ENCODE measurements around the gene TSPAN15. TPM values are rescaled to one million over a fixed set of nuclear protein-coding genes. Genes with fewer than 3 reads are reported as not detected.

The TSPAN15 gene
- total RNA-seq, 1 experiment from 2014 or later: 7.7 TPM

DNA sequence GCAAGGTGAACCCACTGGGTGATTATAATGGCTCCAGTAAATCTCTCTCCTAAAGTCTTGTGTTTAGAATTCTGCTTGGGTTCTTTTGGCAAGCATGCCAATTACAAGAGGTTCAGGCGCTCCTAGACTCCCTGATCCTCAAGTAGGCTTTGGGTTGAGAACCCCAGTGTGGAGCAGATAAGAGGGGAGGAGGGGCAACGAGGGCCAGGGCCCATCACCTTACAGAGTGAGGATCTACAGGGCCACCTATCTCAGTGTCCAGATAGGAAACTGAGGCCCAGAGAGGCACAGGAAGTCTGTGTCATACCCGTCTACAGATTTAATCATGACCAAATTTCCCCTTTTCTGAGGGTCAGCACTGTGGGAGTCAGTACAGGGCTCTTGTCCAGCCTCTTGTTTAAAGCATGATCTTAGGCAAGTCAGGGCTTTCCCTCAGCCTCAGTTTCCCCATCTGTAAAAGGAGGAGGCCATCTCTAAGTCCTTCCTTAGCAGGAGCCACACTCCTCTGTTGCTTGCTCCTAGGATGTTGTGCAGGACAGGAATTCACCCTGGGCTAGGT, 39.0 kb upstream of the TSPAN15 start:
- Histone ChIP-seq H2BK5ac (ENCODE audit: insufficient read length, low read length) (no peak overlapping the region), H3K18ac (ENCODE audit: insufficient read length, low read depth, low read length) (no peak overlapping the region), H3K4me1 (ENCODE audit: insufficient read depth, low read length) (no peaks in the 10 kb centered on the region; the same call in 1 of the 2 replicates), H3K23me2 (ENCODE audit: insufficient read length, low read depth, low read length, poor library complexity, severe bottlenecking) (no peaks in the 10 kb centered on the region), H3K14ac (ENCODE audit: insufficient read depth, low read length) (no peak overlapping the region), H3K9ac (ENCODE audit: extremely low read depth, insufficient read length, low read length) (no peak overlapping the region), H3K56ac (ENCODE audit: insufficient read length, low read depth, low read length) (no peak overlapping the region), H3T11ph (ENCODE audit: low read length) (no peak overlapping the region), H2AFZ (ENCODE audit: low read length) (no peak overlapping the region), H3K4ac (ENCODE audit: low read depth, low read length) (no peak overlapping the region), H4K20me1 (ENCODE audit: control insufficient read depth, insufficient read depth, insufficient read length) (no peaks in the 10 kb centered on the region), H2AK5ac (ENCODE audit: insufficient read length, low read length) (no peak overlapping the region), H3K9me3 (ENCODE audit: control insufficient read depth, low read depth, low read length) (no peaks in the 10 kb centered on the region), H2BK120ac (ENCODE audit: low read depth, low read length, poor library complexity, severe bottlenecking) (no peak overlapping the region), H3K27me3 (ENCODE audit: insufficient read depth, low read length) (no peaks in the 10 kb centered on the region; the same call in 1 of the 2 replicates), H3K79me2 (ENCODE audit: insufficient read depth, low read length) (no peaks in the 10 kb centered on the region), H4K5ac (ENCODE audit: insufficient read length, low read depth, low read length) (no peak overlapping the region), H4K8ac (replicated peaks; ENCODE audit: insufficient read length, low read depth, low read length) (no peak overlapping the region), H3K23ac (ENCODE audit: insufficient read length, low read depth, low read length) (no peak overlapping the region), H2BK15ac (ENCODE audit: low read depth, low read length) (no peak overlapping the region), H3K79me1 (ENCODE audit: insufficient read depth, low read depth, low read length, poor library complexity, severe bottlenecking) (no peaks in the 10 kb centered on the region), H3K4me2 (ENCODE audit: insufficient read depth, insufficient read length, low read length) (no peak overlapping the region), H3K27ac (ENCODE audit: insufficient read length, low read depth, low read length) (no peak overlapping the region), H2BK20ac (ENCODE audit: low read depth, low read length, poor library complexity, severe bottlenecking) (no peak overlapping the region), H4K91ac (ENCODE audit: insufficient read length, low read depth, low read length) (peak overlapping the region; percentile 31), H2BK12ac (ENCODE audit: insufficient read length, low read depth, low read length) (no peak overlapping the region)
- H3K4me1 Mint-ChIP-seq: peaks cover 10 to 12% of the 10 kb centered on the region in 2 experiments
- WGBS (ENCODE audit: extremely low coverage, insufficient read length, low lambda C conversion rate): no CpG with 5 or more reads among the region's 3 CpGs
- no peak overlapping the region for H3K27ac Mint-ChIP-seq
- H3K36me3 Mint-ChIP-seq (ENCODE audit: insufficient read depth in 1 of 3, low read depth in 3 of 3): no peaks in the 10 kb centered on the region; a peak in 1 of 7 replicates
- H3K27me3 Mint-ChIP-seq (ENCODE audit: low read depth): peaks cover 18% of the 10 kb centered on the region
- no peak for DNase-seq
- no peak overlapping the region for H3K4me3 Mint-ChIP-seq
- no peak for TF ChIP-seq CTCF (conservative IDR thresholded peaks at IDR 0.05)
- no peaks in the 10 kb centered on the region for H3K9me3 Mint-ChIP-seq

Data from H9 (cell line).